HEK293 (cell line): Measurements from ENCODE around the gene NCR1.
"Not testable (repeated sequence)": the region's sequence is repeated elsewhere in the genome, so short reads cannot be mapped to it uniquely, and the experiment has no call there.

Experiments used
- CTCF ChIA-PET: fragments of 350-600 bp; formaldehyde crosslinking; extraction: SDS; loops from one replicate; lab custom pipeline; 2021; ENCODE audit warnings: antibody characterized with exemption; lab: Yijun Ruan, JAX
- POLR2A ChIA-PET: fragments of 300-600 bp; formaldehyde crosslinking; extraction: SDS; loops from one replicate; lab custom pipeline; 2020; ENCODE audit warnings: antibody characterized with exemption, inconsistent platforms; lab: Yijun Ruan, JAX
- H3K27ac ChIP-seq: fragments of 200-500 bp; sonication (Bioruptor generic); 2 replicates; pipeline ENCODE4 v1.5.1; 2014; ENCODE audit warnings: low read depth, low read length, control low read depth, inconsistent platforms; ENCODE audit errors: extremely low read depth
- H3K36me3 ChIP-seq, 2 experiments: fragments of 200-500 bp in 1 of 2; sonication (Bioruptor generic) in 1 of 2; 1 replicate in 1 of 2; 2 replicates in 1 of 2; pipeline ENCODE4 v1.5.1; 2014 to 2017; ENCODE audit warnings: inconsistent platforms in 2 of 2, low read length in 2 of 2; ENCODE audit not compliant: control insufficient read depth in 2 of 2, insufficient read depth in 1 of 2
- H3K4me1 ChIP-seq: fragments of 200-500 bp; sonication (Bioruptor generic); 2 replicates; pipeline ENCODE4 v1.5.1; 2014; ENCODE audit warnings: mild to moderate bottlenecking, low read length, inconsistent platforms; ENCODE audit not compliant: control insufficient read depth, insufficient read depth
- H3K4me3 ChIP-seq: 2 replicates; pipeline ENCODE4 v1.5.1; 2011; ENCODE audit warnings: low read depth, mild to moderate bottlenecking, control low read depth, low read length, moderate library complexity
- H3K9me3 ChIP-seq: fragments of 200-500 bp; sonication (Bioruptor generic); 2 replicates; pipeline ENCODE4 v1.5.1; 2014; ENCODE audit warnings: low read depth, low read length, inconsistent platforms; ENCODE audit not compliant: control insufficient read depth, insufficient read depth
- HOXA7 ChIP-seq: sonication (generic); formaldehyde crosslinking; IDR thresholded peaks from 2 replicates; pipeline ENCODE4 v1.8.1; 2022; ENCODE audit warnings: missing genetic modification reagents, borderline replicate concordance
- HOXD13 ChIP-seq: sonication (generic); formaldehyde crosslinking; IDR thresholded peaks from 2 replicates; pipeline ENCODE4 v1.8.0; 2022; ENCODE audit warnings: missing genetic modification reagents, borderline replicate concordance
- ZFP41 ChIP-seq: fragments of 450-650 bp; formaldehyde crosslinking; IDR thresholded peaks from 2 replicates; pipeline ENCODE4 v1.5.1; 2016; ENCODE audit warnings: missing biosample characterization, missing genetic modification characterization, borderline replicate concordance
- ZNF157 ChIP-seq: fragments of 450-650 bp; formaldehyde crosslinking; IDR thresholded peaks from 2 replicates; pipeline ENCODE4 v1.5.1; 2016; ENCODE audit warnings: missing biosample characterization, missing genetic modification characterization
- ZNF169 ChIP-seq: fragments of 450-650 bp; formaldehyde crosslinking; IDR thresholded peaks from 2 replicates; pipeline ENCODE4 v1.5.1; 2016; ENCODE audit warnings: missing biosample characterization, missing genetic modification characterization
- ZNF2 ChIP-seq: fragments of 450-650 bp; formaldehyde crosslinking; IDR thresholded peaks from 2 replicates; pipeline ENCODE4 v1.5.1; 2016; ENCODE audit warnings: missing biosample characterization, missing genetic modification characterization
- ZNF341 ChIP-seq: fragments of 450-650 bp; formaldehyde crosslinking; IDR thresholded peaks from 2 replicates; pipeline ENCODE4; 2016; ENCODE audit warnings: low read depth, missing biosample characterization, missing genetic modification characterization
- ZNF501 ChIP-seq: fragments of 450-650 bp; formaldehyde crosslinking; IDR thresholded peaks from 2 replicates; pipeline ENCODE4 v1.5.1; 2016; ENCODE audit warnings: missing biosample characterization, missing genetic modification characterization
- ZNF513 ChIP-seq: fragments of 450-650 bp; IDR thresholded peaks from 2 replicates; pipeline ENCODE4 v1.5.1; 2018; ENCODE audit warnings: missing biosample characterization, missing genetic modification characterization
- ZNF624 ChIP-seq: fragments of 450-650 bp; formaldehyde crosslinking; IDR thresholded peaks from 2 replicates; pipeline ENCODE4 v1.5.1; 2017; ENCODE audit warnings: missing biosample characterization, missing genetic modification characterization
- ZNF654 ChIP-seq: fragments of 450-650 bp; formaldehyde crosslinking; IDR thresholded peaks from 2 replicates; pipeline ENCODE4 v1.5.1; 2016; ENCODE audit warnings: low read depth, missing biosample characterization, missing genetic modification characterization
- ZNF785 ChIP-seq: fragments of 450-650 bp; formaldehyde crosslinking; IDR thresholded peaks from 2 replicates; pipeline ENCODE4 v1.5.1; 2016; ENCODE audit warnings: missing biosample characterization, missing genetic modification characterization
- ZNF792 ChIP-seq: fragments of 450-650 bp; formaldehyde crosslinking; IDR thresholded peaks from 2 replicates; pipeline ENCODE4 v1.5.1; 2016; ENCODE audit warnings: missing biosample characterization, missing genetic modification characterization
- TF ChIP-seq, protein P1 (sequence below): fragments of 450-650 bp; formaldehyde crosslinking; IDR thresholded peaks from 2 replicates; pipeline ENCODE4 v1.5.1; 2017; ENCODE audit warnings: missing biosample characterization, missing genetic modification characterization
- TF ChIP-seq, protein P2 (sequence below): fragments of 450-650 bp; formaldehyde crosslinking; IDR thresholded peaks from 2 replicates; pipeline ENCODE4 v1.5.1; 2016; ENCODE audit warnings: missing biosample characterization, missing genetic modification characterization
- TF ChIP-seq, protein P3 (sequence below): fragments of 450-650 bp; formaldehyde crosslinking; IDR thresholded peaks from 2 replicates; pipeline ENCODE4 v1.5.1; 2016; ENCODE audit warnings: missing biosample characterization, missing genetic modification characterization
- TF ChIP-seq, protein P4 (sequence below): sonication (generic); formaldehyde crosslinking; IDR thresholded peaks from 2 replicates; pipeline ENCODE4 v1.8.1; 2022; ENCODE audit warnings: mild to moderate bottlenecking, moderate library complexity, missing genetic modification reagents

NCR1 gene

DNA sequence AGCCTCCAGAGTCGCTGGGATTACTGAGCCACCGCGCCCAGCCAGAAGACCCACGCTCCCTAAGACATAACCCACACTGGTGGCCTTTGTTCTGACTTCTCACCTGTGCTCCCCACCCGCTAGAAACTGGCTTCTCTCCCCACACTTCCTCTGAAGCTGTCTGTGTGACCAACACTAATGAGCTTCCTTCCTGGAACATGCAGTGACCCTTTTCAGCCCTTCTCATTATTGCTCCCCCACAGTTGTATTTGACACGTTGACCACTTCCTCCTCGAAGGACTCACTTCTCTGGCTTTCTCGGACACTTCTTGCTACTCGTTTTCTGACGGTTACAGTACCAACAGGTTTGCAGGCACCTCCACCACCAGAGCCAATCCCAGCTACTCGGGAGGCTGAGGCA lies 10.9 kb downstream of the NCR1 start:
- ChIA-PET CTCF (interaction anchor here (0.6 to 2.1 kb wide), 3 partner anchors 36 to 435 kb away, joined by 3 to 16 read pairs (median 4); no protein-coding TSS in a partner anchor), POLR2A (no interaction called here)
- TF ChIP-seq ZNF2 (no peak), ZFP41 (tag by site-specific recombination) (no peak), ZNF341 (tag by site-specific recombination) (no peak), HOXD13 (no peak)

DNA sequence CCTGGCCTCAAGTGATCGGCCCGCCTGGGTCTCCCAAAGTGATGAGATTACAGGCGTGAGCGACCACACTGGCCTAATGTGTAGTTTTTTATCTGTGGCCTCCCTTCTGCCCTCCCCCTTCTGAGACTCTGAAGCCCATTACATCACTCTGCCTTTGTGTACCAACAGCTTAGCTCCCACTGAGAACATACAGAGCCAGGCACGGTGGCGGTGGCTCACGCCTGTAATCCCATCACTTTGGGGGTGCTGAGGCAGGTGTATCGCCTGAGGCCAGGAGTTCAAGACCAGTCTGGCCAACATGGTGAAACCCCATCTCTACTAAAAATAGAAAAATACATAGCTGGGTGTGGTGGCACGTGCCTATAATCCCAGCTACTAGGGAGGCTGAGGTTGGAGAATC lies 12.6 kb downstream of the NCR1 start:
- POLR2A ChIA-PET, result interaction anchor here (0.6 kb wide), 1 partner anchor 37 kb away, joined by 3 read pairs; no protein-coding TSS in a partner anchor
- TF ChIP-seq ZNF792 (tag by site-specific recombination), result no peak
- no peak for TF ChIP-seq ZNF501
- TF ChIP-seq ZNF169, result no peak
- TF ChIP-seq, all 188 proteins: peak for 0
- CTCF ChIA-PET, result interaction anchor here (0.8 to 4.1 kb wide), 4 partner anchors 10 to 244 kb away, joined by 3 to 26 read pairs (median 8); no protein-coding TSS in a partner anchor
- Histone ChIP-seq H3K27ac (no peak overlapping the region), H3K36me3 (no peaks in the 10 kb centered on the region), H3K4me1 (no peaks in the 10 kb centered on the region), H3K4me3 (no peak overlapping the region), H3K9me3 (no peaks in the 10 kb centered on the region)

More for the DNA sequence above, 10.9 kb downstream of the NCR1 start:
- no peak overlapping the region for H3K27ac ChIP-seq
- no peaks in the 10 kb centered on the region for H3K4me1 ChIP-seq
- no peaks in the 10 kb centered on the region for H3K9me3 ChIP-seq
- no peaks in the 10 kb centered on the region for H3K36me3 ChIP-seq
- H3K4me3 ChIP-seq, result no peak overlapping the region

GRCh38 chr19:54919646-54920563 lies 14.0 kb downstream of the NCR1 start:
- H3K9me3 ChIP-seq, H3K27ac ChIP-seq, POLR2A ChIA-PET, H3K36me3 ChIP-seq, H3K4me3 ChIP-seq, H3K4me1 ChIP-seq: not testable (repeated sequence)
- peak; percentile 23; the same call in 1 of the 2 replicates for TF ChIP-seq ZNF654 (tag by site-specific recombination)
- CTCF ChIA-PET, result interaction anchor here (0.5 to 4.1 kb wide), 8 partner anchors 8 to 1530 kb away, joined by 3 to 26 read pairs (median 3); no protein-coding TSS in a partner anchor

GRCh38 chr19:54921082-54921481 lies 15.1 kb downstream of the NCR1 start:
- Histone ChIP-seq H3K27ac (no peak overlapping the region), H3K9me3 (no peaks in the 10 kb centered on the region), H3K4me3 (no peak overlapping the region), H3K4me1 (no peaks in the 10 kb centered on the region), H3K36me3 (no peaks in the 10 kb centered on the region)
- ChIA-PET CTCF (interaction anchor here (0.6 to 4.1 kb wide), 3 partner anchors 40 to 1526 kb away, joined by 3 to 26 read pairs (median 10); partner anchors contain the start of gene ZNF765), POLR2A (no interaction called here)
- no peak for TF ChIP-seq ZNF513 (tag by site-specific recombination)
- TF ChIP-seq ZNF624 (tag by site-specific recombination), result no peak
- TF ChIP-seq ZNF792 (tag by site-specific recombination), result no peak
- TF ChIP-seq ZNF157 (tag by site-specific recombination), result no peak
- TF ChIP-seq, protein P1, sequence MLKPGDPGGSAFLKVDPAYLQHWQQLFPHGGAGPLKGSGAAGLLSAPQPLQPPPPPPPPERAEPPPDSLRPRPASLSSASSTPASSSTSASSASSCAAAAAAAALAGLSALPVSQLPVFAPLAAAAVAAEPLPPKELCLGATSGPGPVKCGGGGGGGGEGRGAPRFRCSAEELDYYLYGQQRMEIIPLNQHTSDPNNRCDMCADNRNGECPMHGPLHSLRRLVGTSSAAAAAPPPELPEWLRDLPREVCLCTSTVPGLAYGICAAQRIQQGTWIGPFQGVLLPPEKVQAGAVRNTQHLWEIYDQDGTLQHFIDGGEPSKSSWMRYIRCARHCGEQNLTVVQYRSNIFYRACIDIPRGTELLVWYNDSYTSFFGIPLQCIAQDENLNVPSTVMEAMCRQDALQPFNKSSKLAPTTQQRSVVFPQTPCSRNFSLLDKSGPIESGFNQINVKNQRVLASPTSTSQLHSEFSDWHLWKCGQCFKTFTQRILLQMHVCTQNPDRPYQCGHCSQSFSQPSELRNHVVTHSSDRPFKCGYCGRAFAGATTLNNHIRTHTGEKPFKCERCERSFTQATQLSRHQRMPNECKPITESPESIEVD (tag by site-specific recombination), result no peak
- TF ChIP-seq, protein P2, sequence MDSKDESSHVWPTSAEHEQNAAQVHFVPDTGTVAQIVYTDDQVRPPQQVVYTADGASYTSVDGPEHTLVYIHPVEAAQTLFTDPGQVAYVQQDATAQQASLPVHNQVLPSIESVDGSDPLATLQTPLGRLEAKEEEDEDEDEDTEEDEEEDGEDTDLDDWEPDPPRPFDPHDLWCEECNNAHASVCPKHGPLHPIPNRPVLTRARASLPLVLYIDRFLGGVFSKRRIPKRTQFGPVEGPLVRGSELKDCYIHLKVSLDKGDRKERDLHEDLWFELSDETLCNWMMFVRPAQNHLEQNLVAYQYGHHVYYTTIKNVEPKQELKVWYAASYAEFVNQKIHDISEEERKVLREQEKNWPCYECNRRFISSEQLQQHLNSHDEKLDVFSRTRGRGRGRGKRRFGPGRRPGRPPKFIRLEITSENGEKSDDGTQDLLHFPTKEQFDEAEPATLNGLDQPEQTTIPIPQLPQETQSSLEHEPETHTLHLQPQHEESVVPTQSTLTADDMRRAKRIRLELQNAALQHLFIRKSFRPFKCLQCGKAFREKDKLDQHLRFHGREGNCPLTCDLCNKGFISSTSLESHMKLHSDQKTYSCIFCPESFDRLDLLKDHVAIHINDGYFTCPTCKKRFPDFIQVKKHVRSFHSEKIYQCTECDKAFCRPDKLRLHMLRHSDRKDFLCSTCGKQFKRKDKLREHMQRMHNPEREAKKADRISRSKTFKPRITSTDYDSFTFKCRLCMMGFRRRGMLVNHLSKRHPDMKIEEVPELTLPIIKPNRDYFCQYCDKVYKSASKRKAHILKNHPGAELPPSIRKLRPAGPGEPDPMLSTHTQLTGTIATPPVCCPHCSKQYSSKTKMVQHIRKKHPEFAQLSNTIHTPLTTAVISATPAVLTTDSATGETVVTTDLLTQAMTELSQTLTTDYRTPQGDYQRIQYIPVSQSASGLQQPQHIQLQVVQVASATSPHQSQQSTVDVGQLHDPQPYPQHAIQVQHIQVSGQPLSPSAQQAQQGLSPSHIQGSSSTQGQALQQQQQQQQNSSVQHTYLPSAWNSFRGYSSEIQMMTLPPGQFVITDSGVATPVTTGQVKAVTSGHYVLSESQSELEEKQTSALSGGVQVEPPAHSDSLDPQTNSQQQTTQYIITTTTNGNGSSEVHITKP (tag by site-specific recombination), result no peak
- TF ChIP-seq, protein P3, sequence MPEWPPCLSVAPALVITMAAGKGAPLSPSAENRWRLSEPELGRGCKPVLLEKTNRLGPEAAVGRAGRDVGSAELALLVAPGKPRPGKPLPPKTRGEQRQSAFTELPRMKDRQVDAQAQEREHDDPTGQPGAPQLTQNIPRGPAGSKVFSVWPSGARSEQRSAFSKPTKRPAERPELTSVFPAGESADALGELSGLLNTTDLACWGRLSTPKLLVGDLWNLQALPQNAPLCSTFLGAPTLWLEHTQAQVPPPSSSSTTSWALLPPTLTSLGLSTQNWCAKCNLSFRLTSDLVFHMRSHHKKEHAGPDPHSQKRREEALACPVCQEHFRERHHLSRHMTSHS (tag by site-specific recombination), result no peak
- TF ChIP-seq, protein P4, sequence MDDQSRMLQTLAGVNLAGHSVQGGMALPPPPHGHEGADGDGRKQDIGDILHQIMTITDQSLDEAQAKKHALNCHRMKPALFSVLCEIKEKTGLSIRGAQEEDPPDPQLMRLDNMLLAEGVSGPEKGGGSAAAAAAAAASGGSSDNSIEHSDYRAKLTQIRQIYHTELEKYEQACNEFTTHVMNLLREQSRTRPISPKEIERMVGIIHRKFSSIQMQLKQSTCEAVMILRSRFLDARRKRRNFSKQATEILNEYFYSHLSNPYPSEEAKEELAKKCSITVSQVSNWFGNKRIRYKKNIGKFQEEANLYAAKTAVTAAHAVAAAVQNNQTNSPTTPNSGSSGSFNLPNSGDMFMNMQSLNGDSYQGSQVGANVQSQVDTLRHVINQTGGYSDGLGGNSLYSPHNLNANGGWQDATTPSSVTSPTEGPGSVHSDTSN (CRISPR knock-in tag), result no peak
- TF ChIP-seq HOXA7 (CRISPR knock-in tag), result no peak
- TF ChIP-seq ZNF785 (tag by site-specific recombination), result no peak
